SK-N-MC (cell line): ENCODE measurements around the gene NRP1.
"Not testable (repeated sequence)": the region's sequence is repeated elsewhere in the genome, so short reads cannot be mapped to it uniquely, and the experiment has no call there.

Experiments
- DNase-seq: peaks from one replicate; pipeline ENCODE4 v3.0.0-alpha.2; 2011; ENCODE audit warnings: low read depth, low spot score
- H3K27ac ChIP-seq: fragments of 200-600 bp; sonication (generic); 2 replicates; pipeline ENCODE4 v1.5.1; 2016; ENCODE audit warnings: mixed run types
- H3K36me3 ChIP-seq: fragments of 200-600 bp; sonication (generic); 2 replicates; pipeline ENCODE4 v1.6.1; 2017; ENCODE audit warnings: antibody characterized with exemption, low read length, mixed read lengths; ENCODE audit not compliant: insufficient read depth
- H3K4me3 ChIP-seq: fragments of 200-600 bp; sonication (generic); 2 replicates; pipeline ENCODE4 v1.5.1; 2016
- H3K9ac ChIP-seq: fragments of 200-600 bp; sonication (generic); 2 replicates; pipeline ENCODE4 v1.8.0; 2017; ENCODE audit warnings: mixed run types, mixed read lengths; ENCODE audit not compliant: insufficient read length
- H3K9me3 ChIP-seq: fragments of 200-600 bp; sonication (generic); 2 replicates; pipeline ENCODE4 v1.6.1; 2017; ENCODE audit warnings: low read depth, mild to moderate bottlenecking, antibody characterized with exemption, low read length, moderate library complexity, mixed read lengths
- EZH2 ChIP-seq: fragments of 200-600 bp; sonication (generic); IDR thresholded peaks from one replicate; pipeline ENCODE4 v1.6.1; 2017; ENCODE audit warnings: antibody characterized with exemption
- FOXP2 ChIP-seq: optimal IDR thresholded peaks from 2 replicates; pipeline ENCODE3; 2011; ENCODE audit warnings: mild to moderate bottlenecking, moderate library complexity; ENCODE audit not compliant: insufficient read depth; ENCODE audit errors: extremely low read length, control extremely low read depth
- POLR2AphosphoS5 ChIP-seq: IDR thresholded peaks from 2 replicates; pipeline ENCODE4 v1.6.1; 2012; ENCODE audit warnings: mild to moderate bottlenecking, low read depth, low read length, borderline replicate concordance

Gene NRP1

DNA sequence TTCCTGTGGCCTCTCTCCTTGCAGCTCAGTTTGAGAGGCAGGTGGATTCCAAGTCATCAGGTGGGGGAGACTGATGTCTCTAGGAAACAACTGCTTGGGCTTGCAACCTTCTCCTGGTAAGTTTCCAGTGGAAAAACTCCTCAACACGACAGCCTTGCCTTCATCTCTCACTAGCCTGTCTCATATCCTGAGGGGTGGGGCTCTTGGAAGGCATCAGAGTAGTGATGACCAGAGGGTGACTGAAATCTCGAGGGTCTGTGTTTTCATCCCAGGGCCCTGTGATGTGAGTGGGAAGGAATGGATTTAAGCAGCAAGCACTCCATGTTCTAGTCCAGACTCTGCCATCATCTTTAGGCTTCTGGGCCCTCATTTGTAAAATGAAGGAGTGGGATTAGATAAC is 107.0 kb downstream of the NRP1 start:
- Histone ChIP-seq H3K4me3 (no peak overlapping the region), H3K36me3 (no peaks in the 10 kb centered on the region), H3K9ac (no peak overlapping the region), H3K27ac (no peak overlapping the region), H3K9me3 (no peaks in the 10 kb centered on the region)
- DNase-seq: no peak
- TF ChIP-seq FOXP2 (no peak), POLR2AphosphoS5 (no peak), EZH2 (no peak)

- H3K9me3 ChIP-seq: no peaks in the 10 kb centered on the region
- no peaks in the 10 kb centered on the region for H3K36me3 ChIP-seq
- no peak overlapping the region for H3K9ac ChIP-seq
- H3K27ac ChIP-seq: no peak overlapping the region
- DNase-seq: no peak
- no peak overlapping the region for H3K4me3 ChIP-seq
- TF ChIP-seq EZH2: no peak
- no peak for TF ChIP-seq POLR2AphosphoS5
- TF ChIP-seq FOXP2: no peak
Observed at GRCh38 chr10:33224251-33224965, 110.1 kb downstream of the NRP1 start.

GRCh38 chr10:33223326-33224000 is 111.0 kb downstream of the NRP1 start:
- DNase-seq: no peak
- H3K27ac ChIP-seq: no peak overlapping the region
- H3K4me3 ChIP-seq: no peak overlapping the region
- no peaks in the 10 kb centered on the region for H3K9me3 ChIP-seq
- H3K9ac ChIP-seq: no peak overlapping the region
- no peaks in the 10 kb centered on the region for H3K36me3 ChIP-seq
- TF ChIP-seq FOXP2 (no peak), EZH2 (no peak), POLR2AphosphoS5 (no peak)

DNA sequence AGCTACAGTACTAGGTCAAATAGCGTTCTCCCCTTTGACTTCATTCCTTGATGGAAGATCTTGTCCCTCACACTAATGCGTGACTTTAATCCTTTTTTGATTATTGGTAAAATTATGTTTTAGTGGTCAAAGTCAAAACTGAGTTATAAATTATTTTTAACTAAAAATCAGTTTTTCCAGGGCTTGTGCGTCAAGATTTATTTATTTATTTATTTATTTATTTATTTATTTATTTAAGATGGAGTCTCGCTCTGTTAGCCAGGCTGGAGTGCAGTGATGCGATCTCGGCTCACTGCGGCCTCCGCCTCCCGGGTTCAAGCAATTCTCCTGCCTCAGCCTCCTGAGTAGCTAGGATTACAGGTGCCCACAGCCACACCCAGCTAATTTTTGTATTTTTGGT is 112.2 kb downstream of the NRP1 start:
- not testable (repeated sequence) for H3K4me3 ChIP-seq, H3K36me3 ChIP-seq, H3K9ac ChIP-seq

GRCh38 chr10:33217854-33218253 is 116.6 kb downstream of the NRP1 start:
- Histone ChIP-seq H3K9ac (no peak overlapping the region), H3K9me3 (no peaks in the 10 kb centered on the region), H3K36me3 (no peaks in the 10 kb centered on the region), H3K27ac (no peak overlapping the region), H3K4me3 (no peak overlapping the region)
- DNase-seq: no peak
- TF ChIP-seq EZH2 (no peak), FOXP2 (no peak), POLR2AphosphoS5 (no peak)

More for the DNA sequence above, 112.2 kb downstream of the NRP1 start:
- not testable (repeated sequence) for H3K9me3 ChIP-seq, H3K27ac ChIP-seq, DNase-seq

- no peak for TF ChIP-seq EZH2
- Histone ChIP-seq H3K9ac (no peak overlapping the region), H3K27ac (no peak overlapping the region), H3K4me3 (no peak overlapping the region), H3K36me3 (no peaks in the 10 kb centered on the region), H3K9me3 (no peaks in the 10 kb centered on the region)
- no peak for DNase-seq
Observed at GRCh38 chr10:33216661-33217427, 117.6 kb downstream of the NRP1 start.

DNA sequence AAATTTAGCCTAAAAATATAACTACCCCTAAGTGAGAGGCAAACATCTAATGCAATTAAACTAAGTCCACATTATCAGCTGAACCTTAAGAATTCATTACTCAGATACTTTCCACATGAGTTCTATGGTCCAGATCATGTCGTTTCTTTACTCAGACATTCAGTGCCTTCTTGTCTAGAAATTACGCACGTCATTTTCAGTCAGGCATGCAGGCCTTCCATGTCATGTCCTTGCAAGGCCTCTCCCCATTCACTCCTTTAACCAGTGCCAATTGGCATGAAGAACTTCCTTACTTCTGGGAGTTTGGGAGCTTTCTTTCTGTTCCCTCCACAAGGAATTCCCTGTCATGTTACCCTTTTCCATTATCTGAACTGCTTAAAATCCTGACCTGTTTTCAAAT is 118.8 kb downstream of the NRP1 start:
- no peak for TF ChIP-seq FOXP2
- TF ChIP-seq EZH2: no peak
- Histone ChIP-seq H3K9me3 (no peaks in the 10 kb centered on the region), H3K4me3 (no peak overlapping the region), H3K36me3 (no peaks in the 10 kb centered on the region), H3K9ac (no peak overlapping the region), H3K27ac (no peak overlapping the region)
- DNase-seq: no peak

DNA sequence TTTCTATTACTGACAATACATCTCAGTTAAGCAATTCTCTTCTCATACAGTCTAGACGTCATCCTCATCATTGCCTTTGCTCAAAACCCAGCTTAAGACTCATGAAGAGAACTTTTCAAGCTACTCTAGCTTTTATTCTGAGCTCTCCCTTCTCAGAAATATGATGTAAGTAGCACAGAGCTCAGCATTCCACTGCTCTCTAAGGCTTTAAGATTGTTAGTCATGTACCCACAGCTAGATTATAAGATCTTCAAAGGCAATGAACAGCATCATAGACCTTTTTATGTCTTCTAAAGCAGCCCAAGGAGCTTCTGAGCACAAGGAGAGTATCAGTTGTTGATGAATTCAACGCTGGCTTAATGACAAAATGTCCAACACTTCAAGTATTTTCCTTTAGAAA is 119.3 kb downstream of the NRP1 start:
- no peak for DNase-seq
- no peak overlapping the region for H3K9ac ChIP-seq
- no peak overlapping the region for H3K27ac ChIP-seq
- no peak overlapping the region for H3K4me3 ChIP-seq
- no peaks in the 10 kb centered on the region for H3K36me3 ChIP-seq
- TF ChIP-seq EZH2: no peak
- no peak for TF ChIP-seq FOXP2
- TF ChIP-seq POLR2AphosphoS5: no peak
- no peaks in the 10 kb centered on the region for H3K9me3 ChIP-seq

GRCh38 chr10:33214174-33214573 is 120.3 kb downstream of the NRP1 start:
- Histone ChIP-seq H3K36me3 (no peaks in the 10 kb centered on the region), H3K9ac (no peak overlapping the region), H3K27ac (no peak overlapping the region), H3K4me3 (no peak overlapping the region), H3K9me3 (no peaks in the 10 kb centered on the region)
- TF ChIP-seq EZH2: no peak
- TF ChIP-seq FOXP2: no peak
- no peak for TF ChIP-seq POLR2AphosphoS5
- DNase-seq: no peak
